Fibroblast of the aortic adventitia (primary cell): ENCODE results near the gene KCNQ1OT1. TPM values are rescaled to one million over a fixed set of nuclear protein-coding genes. Genes with fewer than 3 reads are reported as not detected.
A peak's percentile ranks its signal among the peaks of the same experiment; 100 is the strongest.

ENCODE experiments used
- DNase-seq: peaks from one replicate; pipeline ENCODE4 v3.0.0-alpha.2; 2010; ENCODE audit warnings: low read depth
- H3K4me3 ChIP-seq: 2 replicates; pipeline ENCODE4 v1.5.1; 2011; ENCODE audit warnings: low read depth, mild to moderate bottlenecking, control low read depth, low read length, moderate library complexity
- CTCF ChIP-seq: IDR thresholded peaks from 2 replicates; pipeline ENCODE4 v1.5.1; 2011; ENCODE audit warnings: mild to moderate bottlenecking, low read length, control low read depth, inconsistent platforms; ENCODE audit not compliant: insufficient read depth
- total RNA-seq: library from RNA; depleted of rRNA; stranded (reverse); fragments of >200 nt; gene quantifications from 2 replicates; pipeline ENCODE4 v1.2.3, GENCODE V29; 2012; ENCODE audit warnings: low replicate concordance

KCNQ1OT1 gene
- total RNA-seq, 1 donor = 5.5 TPM

GRCh38 chr11:2741006-2741376 lies 41.2 kb upstream of the KCNQ1OT1 start:
- no peak for DNase-seq
- TF ChIP-seq CTCF = no peak
- no peak overlapping the region for H3K4me3 ChIP-seq

DNA sequence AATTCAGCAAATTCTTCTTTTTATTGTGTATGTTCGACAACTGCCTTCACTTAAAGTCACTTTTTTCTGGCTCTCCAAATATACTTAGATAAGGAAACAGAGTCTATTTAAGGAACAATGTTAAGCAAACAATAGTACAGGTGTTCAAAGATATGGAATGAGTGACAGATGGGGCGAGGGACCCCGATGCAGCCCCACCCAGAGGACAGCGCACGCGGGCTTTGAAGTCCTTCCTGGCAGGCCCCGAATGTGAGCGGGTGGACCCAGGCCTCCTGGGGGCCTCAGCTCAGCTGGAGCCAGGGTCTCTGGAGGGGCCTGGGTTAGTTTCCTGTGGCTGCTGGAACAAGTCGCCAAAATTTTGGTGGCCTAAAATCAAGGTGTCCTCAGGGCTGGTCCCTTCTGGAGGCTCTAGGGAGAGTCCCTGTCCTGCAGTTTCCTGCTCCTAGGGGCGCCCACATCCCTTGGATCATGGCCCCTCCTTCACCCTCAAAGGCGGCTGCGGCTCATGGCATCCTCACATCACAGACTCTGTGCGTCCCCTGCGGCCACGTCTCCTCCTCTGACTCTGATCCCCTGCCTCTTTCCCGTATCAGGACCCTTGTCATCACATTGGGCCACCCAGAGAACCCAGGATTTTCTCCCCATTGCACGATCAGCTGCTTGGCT lies 40.6 kb upstream of the KCNQ1OT1 start:
- H3K4me3 ChIP-seq = no peak overlapping the region
- no peak for DNase-seq
- no peak for TF ChIP-seq CTCF

DNA sequence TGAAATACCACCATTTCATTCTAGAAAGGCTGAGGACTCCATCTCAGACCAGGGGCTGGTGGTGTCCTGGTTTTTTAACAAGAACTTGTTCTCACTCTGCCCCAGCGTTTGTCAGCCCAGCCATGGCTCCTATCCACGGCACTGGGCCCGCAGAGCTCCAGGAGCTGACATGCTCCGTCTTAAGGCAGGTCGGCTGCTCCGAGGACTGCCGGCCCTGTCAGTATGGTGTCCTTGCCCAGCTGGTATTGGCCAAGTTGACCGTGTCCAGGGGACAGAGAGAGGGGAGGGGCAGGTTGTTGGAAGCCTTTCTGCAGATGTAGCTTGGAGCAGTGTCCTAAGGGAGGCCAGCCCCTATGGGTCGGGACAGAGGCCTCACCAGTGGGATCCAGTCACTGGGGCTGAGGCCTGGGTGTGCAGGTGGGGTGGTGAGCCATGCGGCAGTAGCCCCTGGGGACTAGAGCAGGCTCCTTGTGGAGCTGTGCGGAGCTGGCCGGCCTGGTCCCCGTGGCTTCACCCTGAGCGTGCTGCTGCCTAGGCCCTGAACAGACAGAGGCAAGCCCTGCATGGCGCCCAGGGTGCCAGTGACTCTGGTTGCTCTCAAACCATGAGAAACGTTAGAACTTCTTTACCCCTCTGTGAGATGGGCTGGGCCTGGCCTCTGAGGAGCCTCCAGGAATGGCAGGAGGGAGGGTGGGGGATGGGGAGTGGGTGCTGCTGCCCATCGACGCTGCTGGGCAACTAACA lies 39.9 kb upstream of the KCNQ1OT1 start:
- no peak overlapping the region for H3K4me3 ChIP-seq
- no peak for DNase-seq
- TF ChIP-seq CTCF = no peak

DNA sequence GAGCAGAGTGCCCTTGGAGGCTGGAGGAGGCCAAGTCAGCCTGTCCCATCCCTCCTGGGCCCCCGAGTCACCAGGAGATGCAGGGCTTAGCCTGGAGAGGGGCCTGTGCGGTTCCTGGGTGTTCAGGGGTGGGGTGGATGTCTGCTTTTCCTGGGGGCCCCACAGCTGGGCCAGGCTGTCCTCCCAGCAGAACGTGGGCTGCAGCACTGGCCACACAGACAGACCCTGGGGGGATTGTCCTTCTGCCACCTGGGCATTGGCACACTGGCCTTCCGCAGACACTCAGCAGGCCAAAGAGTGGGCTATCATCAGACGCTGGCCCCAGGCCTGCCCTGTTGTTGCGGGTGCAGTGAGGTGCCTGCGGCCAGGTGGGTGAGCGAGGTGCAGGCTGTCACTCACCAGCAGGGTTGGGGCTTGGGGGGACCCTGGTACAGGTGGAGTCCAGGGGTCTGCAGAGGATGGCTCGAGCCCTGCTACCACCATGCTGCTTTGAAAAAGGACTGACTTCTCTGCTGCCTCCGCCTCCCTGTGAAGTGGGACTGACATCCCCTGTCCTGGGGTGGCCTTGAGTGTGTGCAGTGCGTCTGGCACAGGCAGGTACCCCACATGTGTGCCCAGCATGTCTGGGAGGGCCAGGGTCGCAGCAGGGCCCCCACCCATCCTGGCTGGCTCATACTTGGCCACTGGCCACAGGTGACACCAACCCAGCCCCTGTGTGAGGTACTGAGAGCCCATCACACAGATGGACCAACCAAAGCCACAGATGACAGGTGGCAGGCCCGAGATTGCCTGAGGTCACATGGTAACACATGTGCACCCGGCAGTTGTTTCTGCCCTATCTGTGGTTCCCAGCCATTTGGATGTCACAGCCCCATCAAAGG lies 39.0 kb upstream of the KCNQ1OT1 start:
- no peak overlapping the region for H3K4me3 ChIP-seq
- TF ChIP-seq CTCF = no peak
- DNase-seq = no peak

DNA sequence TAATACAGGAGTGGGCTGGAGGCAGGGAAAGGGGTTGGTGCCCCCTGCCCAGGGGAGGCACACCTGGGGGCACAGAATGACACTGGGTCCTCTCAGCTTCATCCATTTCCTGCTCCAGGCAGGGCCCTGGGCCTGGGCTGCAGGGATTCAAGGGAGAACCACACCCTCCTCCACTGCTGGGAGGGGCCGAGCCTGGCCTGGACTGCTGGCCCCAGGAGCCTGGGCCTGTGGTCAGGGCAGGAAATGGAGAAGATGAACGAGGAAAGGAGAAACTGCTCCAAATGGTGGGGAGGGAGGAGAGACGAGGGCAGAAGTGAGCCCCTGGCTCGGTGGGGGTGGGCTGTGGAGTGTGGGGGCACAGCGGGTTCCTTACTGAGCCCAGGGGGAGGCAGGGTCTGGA lies 38.1 kb upstream of the KCNQ1OT1 start:
- no peak for TF ChIP-seq CTCF
- peak; percentile 47 for DNase-seq
- no peak overlapping the region for H3K4me3 ChIP-seq

- no peak overlapping the region for H3K4me3 ChIP-seq
- DNase-seq = no peak
- no peak for TF ChIP-seq CTCF
Measured at GRCh38 chr11:2737226-2737590, 37.4 kb upstream of the KCNQ1OT1 start.
